Fibroblast of pulmonary artery (primary cell): ENCODE results near the gene NDUFC2.
"Not testable (repeated sequence)": the region's sequence is repeated elsewhere in the genome, so short reads cannot be mapped to it uniquely, and the experiment has no call there.

Experiments
- DNase-seq: peaks from one replicate; pipeline ENCODE4 v3.0.0-alpha.2; 2010; ENCODE audit warnings: low read depth
- H3K4me3 ChIP-seq: replicated peaks from 2 replicates; pipeline ENCODE4 v1.5.1; 2011; ENCODE audit warnings: low read depth, mild to moderate bottlenecking, control low read depth, low read length, moderate library complexity
- TF ChIP-seq, protein P1 (sequence below): IDR thresholded peaks from 2 replicates; pipeline ENCODE4 v1.5.1; 2011; ENCODE audit warnings: mild to moderate bottlenecking, control low read depth, low read length, inconsistent platforms; ENCODE audit errors: missing control alignments

NDUFC2 gene

GRCh38 chr11:78078218-78079167 lies 1.2 kb downstream of the NDUFC2 start:
- H3K4me3 ChIP-seq = peak overlapping the region; percentile 78
- no peak for DNase-seq
- TF ChIP-seq, protein P1, sequence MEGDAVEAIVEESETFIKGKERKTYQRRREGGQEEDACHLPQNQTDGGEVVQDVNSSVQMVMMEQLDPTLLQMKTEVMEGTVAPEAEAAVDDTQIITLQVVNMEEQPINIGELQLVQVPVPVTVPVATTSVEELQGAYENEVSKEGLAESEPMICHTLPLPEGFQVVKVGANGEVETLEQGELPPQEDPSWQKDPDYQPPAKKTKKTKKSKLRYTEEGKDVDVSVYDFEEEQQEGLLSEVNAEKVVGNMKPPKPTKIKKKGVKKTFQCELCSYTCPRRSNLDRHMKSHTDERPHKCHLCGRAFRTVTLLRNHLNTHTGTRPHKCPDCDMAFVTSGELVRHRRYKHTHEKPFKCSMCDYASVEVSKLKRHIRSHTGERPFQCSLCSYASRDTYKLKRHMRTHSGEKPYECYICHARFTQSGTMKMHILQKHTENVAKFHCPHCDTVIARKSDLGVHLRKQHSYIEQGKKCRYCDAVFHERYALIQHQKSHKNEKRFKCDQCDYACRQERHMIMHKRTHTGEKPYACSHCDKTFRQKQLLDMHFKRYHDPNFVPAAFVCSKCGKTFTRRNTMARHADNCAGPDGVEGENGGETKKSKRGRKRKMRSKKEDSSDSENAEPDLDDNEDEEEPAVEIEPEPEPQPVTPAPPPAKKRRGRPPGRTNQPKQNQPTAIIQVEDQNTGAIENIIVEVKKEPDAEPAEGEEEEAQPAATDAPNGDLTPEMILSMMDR = no peak

- DNase-seq = not testable (repeated sequence)
- peak overlapping the region; percentile 78 for H3K4me3 ChIP-seq
Measured at GRCh38 chr11:78077592-78077991, 2.1 kb downstream of the NDUFC2 start.

- no peak overlapping the region for H3K4me3 ChIP-seq
- no peak for DNase-seq
- TF ChIP-seq, protein P1 = no peak
Measured at GRCh38 chr11:78076733-78077403, 2.8 kb downstream of the NDUFC2 start.

GRCh38 chr11:78074756-78075155 lies 4.9 kb downstream of the NDUFC2 start:
- TF ChIP-seq, protein P1 = no peak
- no peak for DNase-seq
- H3K4me3 ChIP-seq = no peak overlapping the region

GRCh38 chr11:78072455-78072854 lies 7.2 kb downstream of the NDUFC2 start:
- no peak overlapping the region for H3K4me3 ChIP-seq
- peak; percentile 20 for DNase-seq
- TF ChIP-seq, protein P1 = no peak

- no peak overlapping the region for H3K4me3 ChIP-seq
- DNase-seq = no peak
- TF ChIP-seq, protein P1 = no peak
Measured at GRCh38 chr11:78071717-78072116, 7.9 kb downstream of the NDUFC2 start.

DNA sequence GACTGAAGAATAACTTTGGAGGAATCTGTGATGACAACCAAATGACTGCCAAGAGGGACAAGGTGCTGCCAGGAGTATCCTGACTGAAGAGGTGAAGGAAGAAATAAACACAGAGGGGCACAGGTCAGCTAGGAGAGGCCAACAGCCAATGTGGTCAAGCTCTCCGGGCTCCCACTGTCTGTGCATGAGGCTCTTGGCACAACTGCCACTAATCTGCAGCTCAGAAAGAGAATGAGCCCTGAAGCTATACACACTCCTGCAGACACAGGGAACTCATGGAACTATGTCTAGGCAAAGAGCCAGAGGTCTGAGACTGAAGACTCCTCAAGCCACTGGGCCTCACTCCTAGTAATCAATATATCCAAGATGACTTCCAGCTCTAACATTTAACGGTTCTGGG lies 9.0 kb downstream of the NDUFC2 start:
- no peak overlapping the region for H3K4me3 ChIP-seq
- DNase-seq = no peak
- TF ChIP-seq, protein P1 = no peak
